Measurements from ENCODE around the gene PRR4.

Gene PRR4

GRCh38 chr12:10849425-10849878 lies at the start of gene PRR4:
PRR4 (minus strand) TSS chr12:10849475; CDS start chr12:10849437, 38 bp downstream.
- DNase-seq = no peak

GRCh38 chr12:10896854-10897253 lies 47.6 kb upstream of the PRR4 start:
- DNase-seq = no peak

GRCh38 chr12:10891937-10892336 lies 42.7 kb upstream of the PRR4 start:
- peak; percentile 90 for DNase-seq

- DNase-seq = no peak
Observed at GRCh38 chr12:10889226-10889625, 40.0 kb upstream of the PRR4 start.

- DNase-seq = no peak
Observed at GRCh38 chr12:10884086-10884725, 34.9 kb upstream of the PRR4 start, which contains the start of gene PRH1. PRH1 (minus strand) TSS chr12:10884255; CDS start chr12:10884217, 38 bp downstream.

- no peak for DNase-seq
Observed at GRCh38 chr12:10873378-10873777, 24.1 kb upstream of the PRR4 start.

GRCh38 chr12:10867381-10867780 lies 18.1 kb upstream of the PRR4 start:
- DNase-seq = peak; percentile 55

GRCh38 chr12:10863512-10864218 lies 14.4 kb upstream of the PRR4 start:
- DNase-seq = no peak

- no peak for DNase-seq
Observed at GRCh38 chr12:10861366-10861765, 12.1 kb upstream of the PRR4 start.

- DNase-seq = no peak
Observed at GRCh38 chr12:10855807-10856206, 6.5 kb upstream of the PRR4 start.

GRCh38 chr12:10853776-10854175 lies 4.5 kb upstream of the PRR4 start:
- DNase-seq = no peak

- no peak for DNase-seq
Observed at GRCh38 chr12:10851243-10851858, 2.1 kb upstream of the PRR4 start.

- DNase-seq = no peak
Observed at GRCh38 chr12:10847744-10848143, 1.5 kb downstream of the PRR4 start.

- DNase-seq = no peak
Observed at GRCh38 chr12:10842862-10843261, 6.4 kb downstream of the PRR4 start.

- no peak for DNase-seq
Observed at GRCh38 chr12:10838461-10838860, 10.8 kb downstream of the PRR4 start.

- DNase-seq = no peak
Observed at GRCh38 chr12:10829994-10830393, 19.3 kb downstream of the PRR4 start.

- no peak for DNase-seq
Observed at GRCh38 chr12:10826258-10826657, 23.0 kb downstream of the PRR4 start, which contains the start of gene TAS2R10. TAS2R10 (minus strand) TSS chr12:10826358; CDS start chr12:10826269, 89 bp downstream.

GRCh38 chr12:10824957-10825356 lies 24.3 kb downstream of the PRR4 start:
- no peak for DNase-seq

GRCh38 chr12:10811883-10812536 lies 37.3 kb downstream of the PRR4 start:
- DNase-seq = no peak

GRCh38 chr12:10810068-10810467 lies 39.2 kb downstream of the PRR4 start, which contains the start of gene TAS2R9:
TAS2R9 (minus strand) TSS chr12:10810168; CDS start chr12:10810075, 93 bp downstream.
- no peak for DNase-seq

GRCh38 chr12:10807186-10807585 lies 42.1 kb downstream of the PRR4 start, which contains the start of gene TAS2R8:
TAS2R8 (minus strand) TSS chr12:10807286; CDS start chr12:10806980, 306 bp downstream.
- no peak for DNase-seq

GRCh38 chr12:10802587-10802986 lies 46.7 kb downstream of the PRR4 start, which contains the start of gene TAS2R7:
TAS2R7 (minus strand) TSS chr12:10802627; CDS start chr12:10802570, 57 bp downstream.
- DNase-seq = no peak

- no peak for DNase-seq
Observed at GRCh38 chr12:10801741-10802140, 47.5 kb downstream of the PRR4 start.

Data from DMS53 (cell line).